ENCODE data around the gene ARSD.
"Not testable (repeated sequence)": the region's sequence is repeated elsewhere in the genome, so short reads cannot be mapped to it uniquely, and the experiment has no call there.

The ARSD gene

DNA sequence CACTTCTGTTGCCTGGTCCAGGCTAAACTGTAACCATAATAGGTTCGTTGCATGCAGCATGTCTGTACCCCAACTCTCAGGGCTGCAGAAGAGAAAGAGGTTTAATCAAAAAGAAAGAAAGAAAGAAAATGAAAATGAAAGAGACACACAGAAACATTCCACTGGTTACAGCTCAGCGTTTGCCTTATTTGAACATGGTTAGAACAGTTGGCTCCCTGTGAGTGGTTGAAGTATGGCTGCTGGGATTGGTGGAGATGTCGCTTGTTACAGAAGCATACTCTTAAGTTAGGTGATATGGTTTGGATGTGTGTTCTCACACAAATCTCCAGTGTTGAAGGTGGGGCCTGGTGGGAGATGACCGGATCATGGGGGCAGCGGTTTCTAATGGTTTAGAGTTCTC, 36.3 kb downstream of the ARSD start:
- no peak for DNase-seq (ENCODE audit: low spot score)

DNA sequence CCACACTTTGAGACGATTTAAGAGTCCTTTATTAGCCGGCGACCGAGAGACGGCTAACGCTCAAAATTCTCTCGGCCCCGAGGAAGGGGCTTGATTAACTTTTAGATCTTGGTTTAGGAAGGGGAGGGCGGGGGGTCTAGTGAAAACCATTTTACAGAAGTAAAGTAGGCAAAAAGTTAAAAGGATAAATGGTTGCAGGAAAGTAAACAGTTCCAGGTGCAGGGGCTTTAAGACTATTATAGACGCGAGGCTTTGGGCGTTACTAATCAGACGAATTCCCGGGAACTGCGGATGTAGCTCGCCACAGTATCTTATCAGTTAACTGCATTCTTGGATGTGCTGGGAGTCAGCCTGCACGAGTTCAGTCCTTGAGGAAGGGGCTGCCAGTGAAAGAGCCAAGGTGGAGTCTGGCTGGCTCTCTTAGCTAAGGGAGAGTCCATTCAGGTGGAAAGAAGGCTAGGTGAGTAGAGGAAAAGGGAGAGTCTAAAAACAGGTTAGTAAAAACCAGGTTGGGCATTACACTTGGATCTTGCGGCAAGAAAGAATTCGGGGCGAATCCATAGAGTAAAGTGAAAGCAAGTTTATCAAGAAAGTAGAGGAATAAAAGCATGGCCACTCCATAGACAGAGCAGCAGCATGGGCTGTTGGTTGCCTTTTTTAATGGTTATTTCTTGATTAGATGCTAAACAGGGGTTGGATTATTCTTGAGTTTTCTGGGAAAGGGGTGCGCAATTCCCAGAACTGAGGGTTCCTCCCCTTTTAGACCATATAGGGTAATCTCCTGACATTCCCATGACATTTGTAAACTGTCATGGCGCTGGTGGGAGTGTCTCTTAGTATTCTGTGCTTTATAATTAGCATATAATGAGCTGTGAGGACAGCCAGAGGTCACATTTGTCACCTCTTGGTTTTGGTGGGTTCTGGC, 38.3 kb downstream of the ARSD start:
- not testable (repeated sequence) for DNase-seq (ENCODE audit: low spot score)

DNA sequence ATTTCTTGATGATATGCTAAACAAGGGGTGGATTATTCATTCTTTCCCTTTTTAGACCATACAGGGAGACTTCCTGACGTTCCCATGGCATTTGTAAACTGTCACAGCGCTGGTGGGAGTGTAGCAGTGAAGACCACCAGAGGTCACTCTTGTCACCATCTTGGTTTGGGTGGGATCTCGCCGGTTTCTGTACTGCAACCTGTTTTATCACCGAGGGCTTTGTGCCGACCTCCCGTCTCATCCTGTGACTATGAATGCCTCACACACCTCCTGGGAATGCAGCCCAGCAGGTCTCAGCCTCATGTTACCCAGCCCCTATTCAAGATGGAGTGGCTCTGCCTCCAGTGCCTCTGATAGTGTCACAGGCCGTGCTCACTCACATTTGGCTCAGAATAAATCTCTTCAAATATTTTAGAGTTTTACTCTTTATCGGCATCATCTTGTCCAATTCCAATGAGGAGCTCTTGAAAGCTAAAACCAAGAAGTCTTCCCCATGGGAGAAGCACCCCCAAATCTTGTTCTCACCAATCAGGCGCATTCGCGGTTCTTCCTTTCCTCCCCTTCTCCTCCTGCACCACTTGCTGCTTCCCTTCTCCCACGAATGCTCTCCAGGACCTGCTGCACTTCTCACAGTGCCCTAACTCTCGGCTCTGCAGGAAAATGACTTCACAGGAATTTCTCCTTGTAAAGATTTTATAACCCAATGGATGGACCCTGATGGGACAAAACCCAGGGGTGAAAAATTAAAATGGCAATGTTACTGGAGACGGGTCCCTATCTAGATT, 39.2 kb downstream of the ARSD start:
- DNase-seq (ENCODE audit: low spot score) = not testable (repeated sequence)

DNA sequence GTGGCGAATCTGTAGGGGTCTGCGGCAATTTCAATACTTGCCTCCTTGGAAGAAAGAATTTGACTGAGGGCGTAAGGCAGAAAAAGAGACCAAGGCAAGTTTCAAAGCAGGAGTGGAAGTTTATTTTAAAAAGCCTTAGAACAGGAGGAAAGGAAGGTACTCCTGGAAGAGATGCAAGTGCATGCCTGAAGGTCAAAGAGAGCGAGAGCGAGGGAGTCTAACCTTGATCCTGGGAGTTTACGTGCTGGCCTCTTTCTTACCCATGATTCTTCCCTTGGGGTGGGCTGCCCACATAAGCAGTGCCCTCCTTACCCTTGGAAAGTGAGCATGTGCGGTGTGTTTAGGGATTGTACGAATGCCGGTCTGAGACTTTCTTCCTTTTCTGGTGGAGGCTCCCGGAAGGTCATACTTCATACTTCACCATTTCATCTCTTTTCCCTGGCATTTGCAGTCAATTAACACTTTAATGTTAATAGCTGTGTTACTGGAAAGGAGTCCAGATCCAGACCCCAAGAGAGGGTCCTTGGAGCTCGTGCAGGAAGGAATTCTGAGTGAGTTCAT, 40.0 kb downstream of the ARSD start:
- no peak for DNase-seq (ENCODE audit: low spot score)

DNA sequence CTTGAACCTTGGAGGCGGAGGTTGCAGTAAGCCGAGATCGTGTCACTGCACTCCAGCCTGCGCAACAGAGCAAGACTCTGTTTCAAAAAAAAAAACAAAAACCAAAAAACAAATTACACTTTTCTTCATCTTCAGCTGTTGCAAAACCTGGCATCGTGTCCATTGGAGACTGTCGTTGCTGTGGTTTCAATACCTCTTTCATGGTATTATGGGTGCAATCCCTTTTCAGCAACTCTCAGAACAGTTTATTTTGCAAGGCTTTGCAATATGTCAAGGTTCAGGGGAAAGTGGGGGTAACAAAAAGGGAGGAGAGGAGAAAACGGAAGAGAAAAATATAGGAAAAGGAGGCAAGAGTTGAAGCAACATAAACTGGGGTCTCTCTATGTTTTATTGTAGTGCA, 40.8 kb downstream of the ARSD start:
- DNase-seq (ENCODE audit: low spot score) = no peak

DNA sequence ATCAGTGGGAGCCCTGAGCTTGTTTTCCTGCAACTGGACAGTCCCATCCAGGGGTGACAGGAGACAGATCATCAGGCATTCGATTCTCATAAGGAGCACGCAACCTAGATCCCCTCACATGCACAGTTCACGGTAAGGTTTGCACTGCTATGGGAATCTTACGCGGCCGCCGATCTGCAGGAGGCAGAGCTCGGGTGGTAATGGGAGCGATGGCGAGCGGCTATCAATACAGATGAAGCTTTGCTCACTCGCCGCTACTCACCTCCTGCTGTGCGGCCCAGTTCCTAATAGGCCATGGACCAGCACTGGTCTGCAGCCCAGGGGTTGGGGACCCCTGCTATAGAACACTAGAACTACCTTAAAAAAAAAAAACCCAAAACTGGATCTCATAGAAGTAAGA, 45.4 kb downstream of the ARSD start:
- no peak for DNase-seq (ENCODE audit: low spot score)

DNA sequence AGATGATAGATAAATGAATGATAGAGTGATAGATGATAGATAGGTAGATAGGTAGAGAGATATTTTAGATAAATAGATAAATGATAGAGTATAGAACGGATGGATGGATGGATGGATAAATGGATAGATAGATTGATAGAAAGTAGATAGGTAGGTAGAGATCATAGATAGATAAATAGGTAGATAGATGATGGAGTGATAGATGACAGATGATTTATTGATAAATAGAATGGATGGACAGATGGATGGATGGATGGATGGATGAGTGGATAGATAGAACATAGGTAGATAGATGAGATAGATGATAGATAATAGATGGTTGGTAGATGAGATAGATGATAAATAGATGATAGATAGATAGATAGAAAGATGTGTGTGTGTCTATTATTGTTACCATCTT, 49.5 kb downstream of the ARSD start:
- no peak for DNase-seq (ENCODE audit: low spot score)

DNA sequence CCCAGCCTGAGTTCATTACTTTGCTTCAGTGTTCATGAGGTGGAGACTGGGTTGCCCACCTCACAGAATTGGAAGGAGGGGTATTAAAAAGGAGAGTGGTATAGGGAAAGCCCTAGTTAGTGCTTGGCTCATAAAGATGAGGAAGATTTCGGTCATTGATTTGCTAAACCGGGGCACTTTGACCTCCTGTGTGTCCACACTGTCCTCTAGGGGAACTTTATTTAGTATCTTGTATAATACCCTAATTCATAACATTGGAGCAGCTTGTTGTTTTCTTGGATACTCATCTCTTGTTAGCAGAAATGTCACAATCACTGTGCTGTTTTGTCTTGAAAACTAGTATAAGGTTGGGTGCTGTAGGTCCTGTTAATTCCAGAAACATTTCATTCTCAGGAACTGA, 50.6 kb downstream of the ARSD start:
- no peak for DNase-seq (ENCODE audit: low spot score)

DNA sequence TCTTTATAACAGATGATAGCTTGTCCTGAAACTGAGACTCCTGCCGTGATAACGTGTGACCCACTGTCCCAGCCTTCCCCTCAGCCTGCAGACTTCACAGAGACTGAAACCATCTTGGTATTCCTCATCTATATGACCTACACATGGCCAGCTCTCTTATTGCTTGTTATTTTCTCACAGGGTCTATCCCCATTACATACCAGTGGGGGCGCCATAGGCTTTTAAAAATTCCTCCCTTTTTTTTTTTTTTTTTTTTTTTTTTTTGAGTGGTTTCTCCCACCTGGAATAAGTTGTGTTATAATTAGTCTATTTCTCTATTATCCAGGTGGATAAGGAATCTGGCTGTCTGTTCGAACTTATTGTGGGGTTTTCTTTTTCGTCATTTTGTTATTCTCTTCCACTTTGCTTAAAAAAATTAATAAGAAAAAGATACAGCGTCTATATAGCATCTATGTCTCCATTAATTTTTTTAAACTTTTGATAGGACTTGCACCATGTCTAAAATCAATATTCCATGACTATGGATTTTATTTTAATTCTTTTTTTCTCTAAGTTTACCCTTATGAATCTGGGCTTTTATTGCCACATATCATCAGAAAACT, 53.2 kb downstream of the ARSD start:
- no peak for DNase-seq (ENCODE audit: low spot score)

DNA sequence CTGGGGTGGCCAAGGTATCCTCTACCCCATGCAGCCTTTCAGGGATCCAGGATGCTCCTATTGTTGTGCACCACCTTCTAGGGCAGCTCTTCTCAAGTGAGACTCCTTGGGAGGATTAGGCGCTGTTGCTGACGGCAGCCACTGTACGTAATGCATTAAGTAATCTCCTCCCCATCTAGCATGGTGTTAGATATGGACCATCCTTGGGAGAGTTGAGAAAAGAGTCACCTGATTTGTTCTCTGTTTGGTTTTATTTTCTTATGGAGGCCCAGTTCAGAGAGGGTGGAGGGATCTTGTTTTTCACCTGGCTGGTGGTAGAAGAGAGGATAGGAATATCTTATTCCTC, 54.0 kb downstream of the ARSD start:
- DNase-seq (ENCODE audit: low spot score) = no peak

DNA sequence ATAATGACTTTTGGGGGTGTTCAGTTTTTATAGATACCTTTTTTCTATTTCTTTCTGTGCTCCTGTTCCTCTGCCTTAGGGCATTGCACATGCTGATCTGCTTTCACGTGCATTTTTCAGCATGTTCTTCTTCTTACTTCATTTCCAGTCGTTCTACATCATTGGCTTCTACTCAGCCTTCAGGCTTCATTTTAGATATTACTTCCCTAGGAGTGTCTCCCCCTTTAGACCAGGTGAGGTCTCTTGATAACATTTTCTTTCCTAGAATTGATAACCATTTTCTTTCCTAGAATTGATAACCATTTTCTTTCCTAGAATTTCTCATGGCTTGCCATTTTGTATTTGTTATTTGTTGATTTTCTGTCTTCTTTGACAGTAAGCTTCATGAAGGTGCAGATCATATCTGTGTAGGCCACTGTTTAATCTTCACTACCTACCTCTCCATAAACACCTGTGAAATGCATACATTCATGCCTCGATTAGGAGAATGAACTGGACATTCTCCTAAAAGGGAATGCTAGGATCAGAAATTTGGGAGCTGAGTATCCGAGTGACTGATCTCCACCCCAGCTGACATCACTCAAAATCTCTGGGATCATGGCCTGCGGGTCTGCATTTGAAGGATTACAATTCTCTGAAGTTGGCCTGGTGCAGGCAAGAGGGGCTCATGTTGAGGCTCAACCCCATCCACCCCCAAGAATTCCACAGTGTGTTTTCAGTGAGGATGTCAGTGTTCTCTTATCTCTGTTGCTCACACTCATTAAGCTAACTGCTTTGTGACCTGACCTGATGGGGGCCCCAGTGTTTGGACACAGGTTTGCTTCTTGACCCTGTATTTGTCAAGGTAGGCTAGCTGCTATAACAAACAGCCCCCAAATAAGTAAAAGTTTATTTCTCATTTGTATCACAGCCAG, 54.7 kb downstream of the ARSD start:
- DNase-seq (ENCODE audit: low spot score) = no peak

DNA sequence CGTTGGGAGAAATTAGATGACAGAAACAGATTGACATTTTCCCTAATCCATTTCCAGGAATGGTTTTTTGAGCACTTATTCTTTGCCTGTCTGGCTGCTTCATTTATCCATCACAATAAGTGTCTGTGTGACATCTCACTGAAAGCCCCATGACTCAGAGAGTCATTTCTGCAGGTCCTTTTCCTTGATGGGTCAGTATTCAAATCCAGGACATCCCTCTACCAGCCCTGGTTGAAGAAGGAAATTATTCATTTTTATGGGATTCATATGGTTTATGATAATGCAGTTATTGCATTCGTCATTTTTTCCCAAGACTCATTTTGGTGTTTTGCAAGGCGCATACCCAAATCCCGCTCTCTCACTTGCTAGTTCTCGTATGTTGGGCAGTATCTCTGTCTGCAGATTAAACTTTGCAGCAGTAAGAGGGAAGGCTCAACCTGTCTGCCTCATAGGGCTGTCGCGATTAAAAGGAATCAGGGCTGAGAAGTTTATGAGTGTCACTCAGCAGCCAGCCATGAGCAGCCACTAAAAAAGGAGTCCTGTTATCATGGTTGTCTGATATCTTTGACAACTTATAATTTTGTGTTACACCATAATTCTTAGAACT, 56.4 kb downstream of the ARSD start:
- DNase-seq (ENCODE audit: low spot score) = no peak

DNA sequence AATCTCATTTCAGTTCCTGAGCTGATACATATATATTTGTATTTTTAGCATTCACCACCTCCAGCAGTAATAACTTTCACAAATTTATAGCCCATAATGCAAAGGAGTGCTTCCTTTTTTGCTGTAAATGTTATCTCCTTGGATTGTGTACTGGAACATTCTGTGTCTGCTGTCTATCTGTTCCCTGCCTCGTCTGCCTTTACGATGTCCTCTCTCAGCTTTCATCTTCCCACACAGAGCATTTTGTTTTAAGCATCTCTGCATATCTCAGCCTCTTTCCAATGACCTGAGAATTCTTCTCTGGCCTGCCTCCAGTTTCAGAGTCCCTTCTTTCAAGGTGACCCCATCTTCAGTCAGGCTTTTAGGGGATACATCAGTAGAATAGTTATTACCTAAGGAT, 57.3 kb downstream of the ARSD start:
- no peak for DNase-seq (ENCODE audit: low spot score)

DNA sequence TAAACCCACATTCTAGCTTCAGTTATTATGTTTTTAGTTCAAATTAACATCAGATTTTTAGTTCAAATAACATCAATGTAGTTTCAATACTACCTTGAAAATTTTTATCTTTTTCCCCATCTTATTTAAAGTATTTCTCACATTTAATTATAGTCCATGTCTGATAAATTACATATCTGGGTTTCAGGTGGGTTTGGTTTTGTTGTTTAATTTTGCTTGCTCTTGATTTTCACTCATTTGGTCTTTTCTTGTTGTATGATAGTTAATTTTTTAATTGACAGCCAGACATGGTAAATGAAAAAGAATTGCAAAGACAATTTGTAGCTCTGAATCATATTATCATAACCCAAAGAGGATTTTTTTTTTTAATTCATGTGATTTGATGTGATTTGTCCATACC, 58.5 kb downstream of the ARSD start:
- no peak for DNase-seq (ENCODE audit: low spot score)

DNA sequence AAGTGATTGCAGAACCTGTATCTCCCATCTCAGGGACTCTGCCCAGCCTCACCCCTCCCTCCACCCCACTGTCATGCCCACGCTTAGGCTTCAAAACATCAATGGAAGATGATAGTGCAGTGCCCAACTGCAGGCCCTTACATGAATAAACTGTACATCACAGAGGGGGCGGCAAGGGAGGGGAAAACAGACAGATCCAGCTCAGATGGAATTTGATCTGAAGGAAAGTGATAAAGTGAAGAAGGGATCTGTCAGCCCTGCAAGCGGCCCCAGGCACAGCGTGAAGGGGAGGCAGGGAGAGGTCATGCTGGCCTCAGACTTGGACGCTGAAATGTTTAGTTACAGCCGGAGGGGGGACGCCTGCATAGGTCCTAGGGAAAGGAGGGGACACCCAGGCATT, 61.9 kb downstream of the ARSD start:
- no peak for DNase-seq (ENCODE audit: low spot score)

DNA sequence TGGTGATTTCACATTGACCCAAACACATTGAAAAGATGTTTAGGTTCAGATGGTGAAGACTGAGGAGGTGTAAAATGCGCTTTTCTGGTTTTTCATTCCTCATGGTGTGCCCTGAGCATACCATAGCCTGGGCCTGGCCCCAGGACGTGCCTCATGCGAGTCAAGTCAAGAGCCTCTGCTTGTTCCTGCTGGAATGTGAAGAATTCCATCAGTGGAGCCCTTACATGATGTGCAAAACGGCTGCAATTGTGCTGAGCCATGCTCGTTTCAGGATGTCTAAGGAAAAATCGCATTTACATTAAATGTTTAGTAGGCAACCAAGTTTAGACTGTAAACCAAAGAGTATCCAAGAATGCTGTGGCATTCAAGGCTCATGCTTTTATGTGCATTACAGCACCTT, 65.5 kb downstream of the ARSD start:
- no peak for DNase-seq (ENCODE audit: low spot score)

DNA sequence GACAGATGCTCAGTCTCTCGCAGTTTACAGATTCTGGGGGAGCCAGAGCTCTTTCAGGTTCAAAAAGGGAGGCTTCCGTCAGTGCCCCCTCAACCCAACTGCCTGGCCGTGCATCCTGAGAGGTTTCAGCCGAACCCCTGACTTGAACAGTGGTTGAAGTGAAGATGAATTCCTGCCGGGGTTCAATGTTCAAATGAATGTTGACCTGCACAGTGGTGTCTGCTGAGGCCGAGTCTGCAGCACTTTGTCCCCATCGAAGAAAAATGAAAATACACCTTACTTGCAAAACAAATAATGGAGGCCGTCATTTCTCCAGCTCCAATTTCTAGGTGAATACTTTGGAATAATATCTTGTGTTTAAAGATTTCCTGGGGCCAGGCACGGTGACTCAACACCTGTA, 66.7 kb downstream of the ARSD start:
- DNase-seq (ENCODE audit: low spot score) = no peak

DNA sequence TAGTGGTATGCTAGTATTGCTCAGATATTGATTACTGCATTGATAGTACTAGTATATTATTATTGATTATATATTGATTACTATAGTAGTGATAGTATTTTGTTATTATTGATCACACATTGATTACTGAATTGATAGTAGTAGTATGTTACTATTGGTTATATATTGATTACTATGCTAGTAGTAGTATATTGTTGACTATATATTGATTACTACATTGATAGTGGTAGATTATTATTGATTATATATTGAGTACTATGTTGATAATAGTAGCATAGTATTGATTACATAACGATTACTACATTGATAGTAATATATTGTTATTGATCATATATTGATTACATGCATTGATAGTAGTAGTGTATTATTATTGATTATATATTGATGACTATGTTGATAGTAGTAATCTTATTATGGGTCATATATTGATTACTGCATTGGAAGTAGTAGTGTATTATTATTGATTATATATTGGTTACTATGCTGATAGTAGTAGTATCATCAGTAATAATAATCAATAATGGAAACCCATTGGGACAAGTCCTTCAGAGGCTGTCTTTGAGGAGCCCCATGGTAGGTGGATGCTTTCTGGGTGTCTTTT, 69.8 kb downstream of the ARSD start:
- no peak for DNase-seq (ENCODE audit: low spot score)

DNA sequence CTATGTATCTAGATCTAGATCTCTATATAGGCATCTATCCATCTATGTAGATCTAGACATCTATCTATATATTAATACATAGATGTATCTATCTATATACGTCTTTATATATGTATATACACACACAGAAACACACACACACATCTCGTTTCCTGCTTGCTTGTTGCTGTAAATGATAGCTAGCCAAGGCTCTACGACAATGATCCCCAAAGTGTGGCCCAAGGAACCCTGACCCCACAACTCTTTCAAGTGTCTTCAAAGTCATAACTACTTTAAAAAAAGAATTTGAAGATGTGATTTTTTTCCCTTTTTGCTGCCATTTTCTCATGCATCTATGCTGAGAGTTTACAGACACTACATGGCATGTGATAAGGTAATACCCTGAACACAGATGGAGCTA, 71.6 kb downstream of the ARSD start:
- DNase-seq (ENCODE audit: low spot score) = no peak

DNA sequence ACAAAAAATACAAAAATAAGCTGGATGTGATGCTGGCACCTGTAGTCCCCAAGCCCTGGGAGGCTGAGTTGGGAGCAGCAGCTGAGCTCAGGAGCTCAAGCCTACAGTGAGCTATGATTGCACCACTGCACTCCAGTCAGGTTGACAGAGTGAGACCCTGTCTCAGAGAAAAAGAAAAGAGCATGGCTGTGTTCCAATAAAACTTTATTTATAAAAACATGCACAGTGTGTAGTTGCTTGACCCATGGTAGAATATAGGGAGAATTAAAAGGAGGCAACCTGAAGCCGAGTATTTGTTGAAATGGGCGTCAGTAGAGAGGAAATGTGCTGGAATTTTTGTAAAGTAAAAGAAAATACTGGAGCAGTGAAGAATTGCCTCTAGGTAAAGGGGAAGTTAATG, 73.4 kb downstream of the ARSD start:
- no peak for DNase-seq (ENCODE audit: low spot score)

DNA sequence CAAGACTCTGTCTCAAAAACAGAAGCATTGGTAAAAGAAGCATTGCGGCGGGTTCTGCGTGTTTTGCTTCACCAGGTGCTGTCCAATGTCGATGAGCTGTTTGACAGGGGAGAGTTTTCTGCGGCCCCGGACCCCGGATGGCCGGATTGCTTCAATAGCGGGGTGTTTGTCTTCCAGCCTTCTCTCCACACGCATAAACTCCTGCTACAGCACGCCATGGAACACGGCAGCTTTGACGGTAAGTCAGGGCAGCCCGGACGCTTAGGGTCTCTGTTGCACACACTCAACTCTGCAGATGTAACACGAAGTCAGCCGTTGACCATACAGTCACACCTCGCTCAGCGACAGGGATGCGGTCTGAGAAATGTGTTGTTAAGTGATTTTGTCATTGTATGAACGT, 74.2 kb downstream of the ARSD start:
- no peak for DNase-seq (ENCODE audit: low spot score)

Data from CD4-positive, alpha-beta T cell treated with Interleukin-2 at 100 ng/mL for 4 hours (primary cell).